Endothelial cell of umbilical vein (primary cell): Measurements from ENCODE around the gene EVC.

Source experiments
- EZH2 ChIP-seq: IDR thresholded peaks from 2 replicates; pipeline ENCODE4 v1.6.1; 2012; ENCODE audit warnings: borderline replicate concordance, low read depth, mild to moderate bottlenecking, moderate library complexity, low read length, inconsistent platforms; ENCODE audit not compliant: severe bottlenecking
- POLR2AphosphoS5 ChIP-seq: IDR thresholded peaks from 2 replicates; pipeline ENCODE4 v1.6.1; 2012; ENCODE audit warnings: low read depth, mild to moderate bottlenecking, control low read depth, low read length, moderate library complexity; ENCODE audit not compliant: insufficient read depth
- TF ChIP-seq, protein P1 (sequence below), 2 donors: IDR thresholded peaks; 1 replicate in 1 of 2; 2 replicates in 1 of 2; pipeline ENCODE4 v1.5.1; 2011; ENCODE audit warnings: low read length in 2 of 2, mild to moderate bottlenecking in 2 of 2, moderate library complexity in 2 of 2, control low read depth in 1 of 2, inconsistent platforms in 1 of 2, low read depth in 1 of 2; ENCODE audit not compliant: insufficient read depth in 1 of 2; ENCODE audit errors: extremely low read depth in 1 of 2

DNA sequence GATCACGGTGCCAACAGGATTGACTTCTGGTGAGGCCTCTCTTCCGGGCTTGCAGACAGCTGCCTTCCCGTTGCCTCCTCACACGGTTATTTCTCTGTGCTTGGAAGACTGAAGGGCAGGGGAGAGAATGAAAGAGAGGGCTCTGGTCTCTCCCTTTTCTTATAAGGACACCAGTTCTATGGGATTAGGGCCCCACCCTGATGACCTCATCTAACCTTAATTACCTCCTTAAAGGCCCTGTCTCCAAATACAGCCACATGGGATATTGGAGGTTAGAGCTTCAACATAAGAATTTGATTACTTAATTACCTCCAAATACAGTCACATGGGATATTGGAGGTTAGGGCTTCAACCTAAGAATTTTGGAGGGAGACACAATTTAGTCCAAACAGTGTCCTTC lies 46.5 kb downstream of the EVC start:
- no peak for TF ChIP-seq EZH2
- TF ChIP-seq POLR2AphosphoS5 = no peak
- TF ChIP-seq, protein P1, sequence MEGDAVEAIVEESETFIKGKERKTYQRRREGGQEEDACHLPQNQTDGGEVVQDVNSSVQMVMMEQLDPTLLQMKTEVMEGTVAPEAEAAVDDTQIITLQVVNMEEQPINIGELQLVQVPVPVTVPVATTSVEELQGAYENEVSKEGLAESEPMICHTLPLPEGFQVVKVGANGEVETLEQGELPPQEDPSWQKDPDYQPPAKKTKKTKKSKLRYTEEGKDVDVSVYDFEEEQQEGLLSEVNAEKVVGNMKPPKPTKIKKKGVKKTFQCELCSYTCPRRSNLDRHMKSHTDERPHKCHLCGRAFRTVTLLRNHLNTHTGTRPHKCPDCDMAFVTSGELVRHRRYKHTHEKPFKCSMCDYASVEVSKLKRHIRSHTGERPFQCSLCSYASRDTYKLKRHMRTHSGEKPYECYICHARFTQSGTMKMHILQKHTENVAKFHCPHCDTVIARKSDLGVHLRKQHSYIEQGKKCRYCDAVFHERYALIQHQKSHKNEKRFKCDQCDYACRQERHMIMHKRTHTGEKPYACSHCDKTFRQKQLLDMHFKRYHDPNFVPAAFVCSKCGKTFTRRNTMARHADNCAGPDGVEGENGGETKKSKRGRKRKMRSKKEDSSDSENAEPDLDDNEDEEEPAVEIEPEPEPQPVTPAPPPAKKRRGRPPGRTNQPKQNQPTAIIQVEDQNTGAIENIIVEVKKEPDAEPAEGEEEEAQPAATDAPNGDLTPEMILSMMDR (IDR thresholded peaks at IDR 0.05; ENCODE audit: extremely low read depth in 1 of 2, insufficient read depth in 1 of 2, low read depth in 1 of 2, low read length in 2 of 2) = no peak
